Thymus (tissue), 11 donors: ENCODE measurements around the gene ZNF608. TPM values are rescaled to one million over a fixed set of nuclear protein-coding genes. Genes with fewer than 3 reads are reported as not detected.

Source experiments
- DNase-seq, 9 donors: peaks; one replicate each; pipeline ENCODE4 v3.0.0-alpha.2; 2013; ENCODE audit warnings: low spot score in 9 of 9, low read depth in 6 of 9, missing footprints in 1 of 9
- H3K27ac ChIP-seq, 2 donors: one replicate each; pipeline ENCODE4 v1.5.1; 2013; ENCODE audit warnings: control low read depth in 1 of 2, low read depth in 1 of 2, low read length in 1 of 2, mild to moderate bottlenecking in 1 of 2, moderate library complexity in 1 of 2
- H3K27me3 ChIP-seq, 2 donors: one replicate each; pipeline ENCODE4 v1.5.1; 2013; ENCODE audit warnings: low read length in 1 of 2; ENCODE audit not compliant: control insufficient read depth in 2 of 2, insufficient read depth in 1 of 2
- H3K36me3 ChIP-seq, 2 donors: one replicate each; pipeline ENCODE4 v1.5.1; 2013; ENCODE audit warnings: low read length in 1 of 2, mild to moderate bottlenecking in 1 of 2, moderate library complexity in 1 of 2; ENCODE audit not compliant: control insufficient read depth in 2 of 2, insufficient read depth in 2 of 2
- H3K4me1 ChIP-seq, 2 donors: one replicate each; pipeline ENCODE4 v1.5.1; 2013; ENCODE audit warnings: low read length in 2 of 2; ENCODE audit not compliant: control insufficient read depth in 2 of 2, insufficient read depth in 2 of 2
- H3K4me3 ChIP-seq, 2 donors: one replicate each; pipeline ENCODE4 v1.5.1; 2013; ENCODE audit warnings: low read length in 2 of 2, control low read depth in 1 of 2, mild to moderate bottlenecking in 1 of 2
- H3K9me3 ChIP-seq, 2 donors: one replicate each; pipeline ENCODE4 v1.5.1; 2013; ENCODE audit warnings: low read length in 1 of 2, mild to moderate bottlenecking in 1 of 2; ENCODE audit not compliant: control insufficient read depth in 2 of 2, insufficient read depth in 1 of 2
- WGBS: extraction: QIAGEN DNeasy Blood & Tissue Kit; methylation state at CpG from one replicate; pipeline ENCODE4 v1.1.7; 2013; 5-methylcytosine and 5-hydroxymethylcytosine counted together
- polyA plus RNA-seq: library from polyadenylated mRNA; stranded (reverse); fragments of 200-250 nt; gene quantifications from one replicate; pipeline ENCODE4 v1.2.3, GENCODE V29; 2013
- total RNA-seq: library from RNA; stranded (reverse); fragments of 120-200 nt; gene quantifications from one replicate; pipeline ENCODE4 v1.2.4, GENCODE V29; 2013
- donor health status: healthy.

Gene ZNF608
- total and polyA plus RNA-seq, 2 donors: 9.3 to 14.0 TPM

- no peaks in the 10 kb centered on the region for H3K4me1 ChIP-seq
- H3K4me3 ChIP-seq: no peak overlapping the region
- no peak overlapping the region for H3K27ac ChIP-seq
- no peaks in the 10 kb centered on the region for H3K36me3 ChIP-seq
- no peak for DNase-seq
- 98% methylated on average over 1 of the region's 1 CpG for WGBS
- H3K27me3 ChIP-seq: no peaks in the 10 kb centered on the region
- H3K9me3 ChIP-seq: no peaks in the 10 kb centered on the region
Measured at GRCh38 chr5:124782262-124782661, 35.8 kb upstream of the ZNF608 start.

- Histone ChIP-seq H3K27ac (no peak overlapping the region), H3K4me1 (no peaks in the 10 kb centered on the region), H3K9me3 (no peaks in the 10 kb centered on the region), H3K4me3 (no peak overlapping the region), H3K27me3 (no peaks in the 10 kb centered on the region), H3K36me3 (no peaks in the 10 kb centered on the region)
- WGBS: 95% methylated on average over 4 of the region's 4 CpGs
- no peak for DNase-seq
Measured at GRCh38 chr5:124780011-124780410, 33.6 kb upstream of the ZNF608 start.

GRCh38 chr5:124773315-124774311 lies 27.2 kb upstream of the ZNF608 start:
- Histone ChIP-seq H3K4me1 (no peaks in the 10 kb centered on the region), H3K4me3 (no peak overlapping the region), H3K27me3 (no peaks in the 10 kb centered on the region), H3K9me3 (no peaks in the 10 kb centered on the region), H3K36me3 (no peaks in the 10 kb centered on the region), H3K27ac (no peak overlapping the region)
- DNase-seq: no peak
- 90% methylated on average over 5 of the region's 5 CpGs for WGBS

- no peak overlapping the region for H3K4me3 ChIP-seq
- 91% methylated on average over 1 of the region's 1 CpG for WGBS
- H3K9me3 ChIP-seq: no peaks in the 10 kb centered on the region
- no peak overlapping the region for H3K27ac ChIP-seq
- no peaks in the 10 kb centered on the region for H3K27me3 ChIP-seq
- H3K4me1 ChIP-seq: no peaks in the 10 kb centered on the region
- no peaks in the 10 kb centered on the region for H3K36me3 ChIP-seq
- no peak for DNase-seq
Measured at GRCh38 chr5:124772457-124773200, 26.2 kb upstream of the ZNF608 start.

- Histone ChIP-seq H3K4me1 (no peaks in the 10 kb centered on the region), H3K27ac (no peak overlapping the region), H3K4me3 (no peak overlapping the region), H3K36me3 (no peaks in the 10 kb centered on the region), H3K27me3 (no peaks in the 10 kb centered on the region), H3K9me3 (no peaks in the 10 kb centered on the region)
- DNase-seq: no peak
- 95% methylated on average over 3 of the region's 3 CpGs for WGBS
Measured at GRCh38 chr5:124771761-124772160, 25.3 kb upstream of the ZNF608 start.

- H3K27me3 ChIP-seq: no peaks in the 10 kb centered on the region
- no peaks in the 10 kb centered on the region for H3K4me1 ChIP-seq
- no peak overlapping the region for H3K4me3 ChIP-seq
- H3K9me3 ChIP-seq: no peaks in the 10 kb centered on the region
- H3K27ac ChIP-seq: no peak overlapping the region
- no peaks in the 10 kb centered on the region for H3K36me3 ChIP-seq
- 68% methylated on average over 3 of the region's 3 CpGs for WGBS
- DNase-seq: no peak
Measured at GRCh38 chr5:124764992-124765611, 18.7 kb upstream of the ZNF608 start.

- Histone ChIP-seq H3K27me3 (no peaks in the 10 kb centered on the region), H3K36me3 (no peaks in the 10 kb centered on the region), H3K4me1 (no peaks in the 10 kb centered on the region), H3K27ac (no peak overlapping the region), H3K4me3 (no peak overlapping the region), H3K9me3 (no peaks in the 10 kb centered on the region)
- 98% methylated on average over 1 of the region's 1 CpG for WGBS
- DNase-seq: no peak
Measured at GRCh38 chr5:124764585-124764984, 18.1 kb upstream of the ZNF608 start.

GRCh38 chr5:124761010-124761409 lies 14.6 kb upstream of the ZNF608 start:
- Histone ChIP-seq H3K4me1 (no peaks in the 10 kb centered on the region), H3K9me3 (no peaks in the 10 kb centered on the region), H3K36me3 (no peaks in the 10 kb centered on the region), H3K27ac (no peak overlapping the region), H3K27me3 (no peaks in the 10 kb centered on the region), H3K4me3 (no peak overlapping the region)
- DNase-seq: no peak
- 93% methylated on average over 4 of the region's 4 CpGs for WGBS

- Histone ChIP-seq H3K27ac (no peak overlapping the region), H3K4me3 (no peak overlapping the region), H3K27me3 (no peaks in the 10 kb centered on the region), H3K36me3 (no peaks in the 10 kb centered on the region), H3K4me1 (no peaks in the 10 kb centered on the region), H3K9me3 (no peaks in the 10 kb centered on the region)
- DNase-seq: no peak
Measured at GRCh38 chr5:124760608-124761007, 14.2 kb upstream of the ZNF608 start.
